Progenitor cell of endocrine pancreas (in vitro differentiated cells): Measurements from ENCODE around the gene TNPO3. TPM values are rescaled to one million over a fixed set of nuclear protein-coding genes. Genes with fewer than 3 reads are reported as not detected.

Source experiments
- DNase-seq: peaks from one replicate; pipeline ENCODE4 v3.0.0; 2021; ENCODE audit warnings: low spot score; ENCODE audit not compliant: unreplicated experiment
- H3K27ac Mint-ChIP-seq: 2 replicates; pipeline ENCODE4 v1.8.0; 2021; ENCODE audit warnings: mild to moderate bottlenecking, moderate library complexity, mixed read lengths
- H3K27me3 Mint-ChIP-seq: 2 replicates; pipeline ENCODE4 v1.8.0; 2021; ENCODE audit warnings: mixed read lengths
- H3K36me3 Mint-ChIP-seq: 2 replicates; pipeline ENCODE4 v1.8.0; 2022; ENCODE audit warnings: mixed read lengths; ENCODE audit not compliant: insufficient read depth
- H3K4me1 Mint-ChIP-seq: 2 replicates; pipeline ENCODE4 v1.8.0; 2021; ENCODE audit warnings: low read depth, mixed read lengths
- H3K4me3 Mint-ChIP-seq: 2 replicates; pipeline ENCODE4 v1.8.0; 2021; ENCODE audit warnings: low read depth, mild to moderate bottlenecking, moderate library complexity, mixed read lengths
- H3K9me3 Mint-ChIP-seq: 2 replicates; pipeline ENCODE4 v1.8.0; 2021; ENCODE audit warnings: low read depth, mixed read lengths
- CTCF ChIP-seq: fragments of 200-600 bp; sonication (generic); IDR thresholded peaks from one replicate; pipeline ENCODE4 v1.5.0; 2021; ENCODE audit warnings: antibody characterized with exemption, mild to moderate bottlenecking; ENCODE audit not compliant: unreplicated experiment
- total RNA-seq: library from RNA; stranded (reverse); gene quantifications from 2 replicates; pipeline ENCODE4 v1.2.1, GENCODE V29; 2021

TNPO3 gene
- total RNA-seq, 1 donor from 2014 or later = 44.8 TPM

GRCh38 chr7:128959296-128959695 is 95.6 kb downstream of the TNPO3 start:
- no peaks in the 10 kb centered on the region for H3K27me3 Mint-ChIP-seq
- no peak for TF ChIP-seq CTCF
- no peaks in the 10 kb centered on the region for H3K9me3 Mint-ChIP-seq
- peaks cover 30% of the 10 kb centered on the region for H3K36me3 Mint-ChIP-seq
- no peak for DNase-seq
- no peak overlapping the region for H3K4me3 Mint-ChIP-seq
- no peak overlapping the region for H3K27ac Mint-ChIP-seq
- H3K4me1 Mint-ChIP-seq = peaks cover 23% of the 10 kb centered on the region

DNA sequence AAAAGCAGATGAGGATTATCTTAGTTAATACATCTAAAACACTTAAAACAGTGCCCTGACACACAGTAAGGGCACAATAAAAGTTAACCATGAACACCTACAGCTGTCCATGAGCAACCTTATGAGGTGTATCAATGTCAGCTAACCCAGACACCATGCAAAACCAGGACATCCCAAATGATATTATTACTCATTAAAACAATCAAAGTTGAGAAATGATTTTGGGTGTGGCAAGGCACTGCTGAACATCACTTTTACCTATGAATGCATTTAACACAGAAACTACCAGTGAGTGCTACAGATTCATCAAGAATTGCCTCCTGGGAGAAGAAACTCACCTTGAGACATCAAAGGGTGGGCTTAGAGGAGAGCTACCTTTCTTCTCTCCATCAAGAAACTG is 98.9 kb downstream of the TNPO3 start:
- peaks cover 28% of the 10 kb centered on the region for H3K4me1 Mint-ChIP-seq
- no peaks in the 10 kb centered on the region for H3K9me3 Mint-ChIP-seq
- H3K27ac Mint-ChIP-seq = no peak overlapping the region

GRCh38 chr7:128954830-128955802 is 99.8 kb downstream of the TNPO3 start:
- Mint-ChIP-seq H3K4me1 (peaks cover 28% of the 10 kb centered on the region), H3K36me3 (peaks cover 21% of the 10 kb centered on the region), H3K27me3 (no peaks in the 10 kb centered on the region), H3K27ac (peak overlapping the region; percentile 72), H3K4me3 (no peak overlapping the region), H3K9me3 (no peaks in the 10 kb centered on the region)
- peak; percentile 15 for TF ChIP-seq CTCF
- DNase-seq = no peak

More for the DNA sequence above, 98.9 kb downstream of the TNPO3 start:
- Mint-ChIP-seq H3K36me3 (peaks cover 21% of the 10 kb centered on the region), H3K27me3 (no peaks in the 10 kb centered on the region), H3K4me3 (no peak overlapping the region)
- TF ChIP-seq CTCF = no peak
- no peak for DNase-seq

DNA sequence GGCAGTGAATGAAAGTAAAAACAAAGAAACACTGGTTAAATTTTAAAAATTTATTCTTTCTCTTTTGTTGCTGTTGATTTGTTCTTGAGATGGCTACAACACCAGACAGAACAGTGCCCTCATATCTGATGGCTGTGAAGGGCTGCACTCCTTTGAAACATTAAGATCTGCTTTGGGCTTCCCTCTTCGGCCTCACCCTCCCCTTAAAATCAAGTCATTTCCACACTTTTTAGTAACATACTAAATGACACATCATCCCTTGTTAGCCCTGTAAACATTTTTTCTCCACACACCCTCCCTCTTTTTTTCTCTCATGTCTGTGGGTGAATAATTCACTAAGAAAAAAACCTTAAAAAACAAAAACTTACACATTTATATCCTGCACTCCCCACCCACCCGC is 100.8 kb downstream of the TNPO3 start:
- no peak for TF ChIP-seq CTCF
- peaks cover 28% of the 10 kb centered on the region for H3K4me1 Mint-ChIP-seq
- peaks cover 16% of the 10 kb centered on the region for H3K36me3 Mint-ChIP-seq
- H3K27me3 Mint-ChIP-seq = no peaks in the 10 kb centered on the region
- H3K27ac Mint-ChIP-seq = no peak overlapping the region
- no peaks in the 10 kb centered on the region for H3K9me3 Mint-ChIP-seq
- DNase-seq = no peak
- H3K4me3 Mint-ChIP-seq = no peak overlapping the region

DNA sequence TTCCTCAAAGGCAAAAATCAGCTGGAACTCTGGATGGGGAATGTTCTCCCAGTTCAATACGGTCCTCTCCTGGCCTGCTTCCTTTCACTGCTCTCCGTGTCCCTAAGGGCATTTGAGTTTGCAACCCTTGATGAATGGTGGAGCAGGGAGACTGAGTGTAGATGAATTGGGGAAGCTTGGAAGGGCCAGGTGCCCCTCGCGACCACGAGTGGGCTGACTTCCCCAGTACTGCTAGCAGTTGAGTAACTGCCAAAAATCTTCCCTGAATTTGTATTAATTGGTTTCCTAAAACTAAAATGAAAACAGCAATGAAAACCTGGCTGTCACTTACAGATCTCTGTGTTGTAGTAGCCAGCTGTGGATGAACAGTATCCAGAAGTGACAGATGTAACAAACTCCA is 103.6 kb downstream of the TNPO3 start:
- H3K4me1 Mint-ChIP-seq = peaks cover 15% of the 10 kb centered on the region
- H3K36me3 Mint-ChIP-seq = peaks cover 7% of the 10 kb centered on the region
- no peak overlapping the region for H3K27ac Mint-ChIP-seq
- TF ChIP-seq CTCF = no peak
- no peaks in the 10 kb centered on the region for H3K9me3 Mint-ChIP-seq
- no peaks in the 10 kb centered on the region for H3K27me3 Mint-ChIP-seq
- no peak for DNase-seq
- H3K4me3 Mint-ChIP-seq = no peak overlapping the region
